Measurements from ENCODE around the gene ZMYM3. TPM values are rescaled to one million over a fixed set of nuclear protein-coding genes. Genes with fewer than 3 reads are reported as not detected.

Gene ZMYM3
- total and polyA plus RNA-seq, 2 of the 4 experiments (the other 2 are of a cell fraction): 10.0 to 28.1 TPM

DNA sequence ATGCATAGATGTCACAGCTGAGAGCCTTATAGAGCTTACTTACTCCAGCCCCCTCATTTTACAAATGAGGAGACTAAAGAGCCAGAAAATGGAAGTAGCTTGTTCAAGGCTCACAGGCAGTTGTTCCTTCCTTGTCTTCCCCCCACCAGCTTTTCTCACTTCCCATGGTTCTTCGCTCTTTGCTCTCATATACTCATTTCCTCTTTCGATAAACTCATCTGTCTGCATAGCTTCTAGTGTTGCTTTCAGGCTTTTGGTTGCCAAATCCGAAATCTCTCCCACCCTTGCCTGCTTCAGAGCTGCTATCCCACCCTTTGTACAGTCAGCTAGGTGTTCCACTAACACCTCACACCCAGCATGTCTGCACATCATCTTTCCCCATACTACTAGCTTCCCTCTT is 55.9 kb downstream of the ZMYM3 start:
- Histone ChIP-seq H3K4me1 (ENCODE audit: control insufficient read depth, insufficient read depth, low read length) (no peaks in the 10 kb centered on the region), H4K8ac (ENCODE audit: low read depth in 2 of 2, low read length in 2 of 2) (no peak overlapping the region), H4K5ac (ENCODE audit: low read depth, low read length) (no peak overlapping the region), H3K27ac (ENCODE audit: insufficient read depth, low read length) (no peak overlapping the region), H4K20me1 (ENCODE audit: insufficient read depth, low read length) (no peaks in the 10 kb centered on the region), H2BK20ac (ENCODE audit: low read depth, low read length) (no peak overlapping the region), H3K9ac (ENCODE audit: low read depth, low read length) (no peak overlapping the region), H3K23ac (ENCODE audit: low read depth, low read length) (no peak overlapping the region), H3K79me1 (ENCODE audit: low read depth in 1 of 2, low read length in 2 of 2) (no peaks in the 10 kb centered on the region), H2AK9ac (replicated peaks; ENCODE audit: low read depth, low read length, poor library complexity) (no peak overlapping the region), H2BK120ac (ENCODE audit: low read depth, low read length) (no peak overlapping the region), H3K27me3 (ENCODE audit: control insufficient read depth, insufficient read depth, low read length) (no peaks in the 10 kb centered on the region; the same call in 1 of the 2 replicates), H3K18ac (ENCODE audit: low read depth, low read length) (no peak overlapping the region), H3K4ac (ENCODE audit: low read depth, low read length) (no peak overlapping the region), H2AFZ (replicated peaks; ENCODE audit: low read length, poor library complexity) (no peak overlapping the region), H3K36me3 (ENCODE audit: control insufficient read depth, insufficient read depth, low read length) (no peaks in the 10 kb centered on the region), H3K9me3 (ENCODE audit: control insufficient read depth, insufficient read depth, low read length) (no peaks in the 10 kb centered on the region), H3K9me1 (ENCODE audit: insufficient read depth, low read length) (no peaks in the 10 kb centered on the region), H3K56ac (ENCODE audit: extremely low read depth, insufficient read depth, low read length) (no peak overlapping the region), H3K4me2 (ENCODE audit: low read depth, low read length) (no peak overlapping the region), H3K4me3 (ENCODE audit: insufficient read depth, low read depth, low read length) (no peak overlapping the region), H2BK5ac (ENCODE audit: low read depth, low read length, poor library complexity, severe bottlenecking) (no peak overlapping the region), H4K91ac (ENCODE audit: insufficient read depth, low read depth, low read length) (no peak overlapping the region), H2AK5ac (ENCODE audit: low read depth, low read length) (no peak overlapping the region), H3K14ac (replicated peaks; ENCODE audit: low read depth, low read length) (no peak overlapping the region), H2BK15ac (ENCODE audit: low read depth, low read length) (no peak overlapping the region)
- in situ Hi-C loops (cut with MboI; ENCODE audit: low sequenced_read_pairs): no loop called here
- ChIA-PET POLR2A (ENCODE audit: unreplicated experiment) (no interaction called here), CTCF (interaction anchor here (1.4 kb wide), 1 partner anchor 10 kb away, joined by 4 read pairs; no protein-coding TSS in a partner anchor)
- ATAC-seq (ENCODE audit: low read depth) (no peak), DNase-seq (no peak)
- WGBS, 2 experiments (ENCODE audit: extremely low coverage in 2 of 2, insufficient read length in 1 of 2): 33% methylated on average over 2 of the region's 3 CpGs; no CpG with 5 or more reads in 1 of the 2 experiments
- BruUV-seq (replicated peaks): no TSS peak
- dilution Hi-C loops (cut with HindIII; ENCODE audit: low sequenced_read_pairs, unreplicated experiment): no loop called here
- TF ChIP-seq BHLHE40 (IDR thresholded peaks at IDR 0.05; ENCODE audit: low read depth, low read length) (no peak), CHD1 (IDR thresholded peaks at IDR 0.05; ENCODE audit: low read depth, low read length) (no peak), RFX5 (IDR thresholded peaks at IDR 0.05; ENCODE audit: low read depth, low read length) (no peak), CEBPB (IDR thresholded peaks at IDR 0.05; ENCODE audit: low read depth, low read length) (no peak)
- intact Hi-C loops (cut with micrococcal nuclease): no loop called here

Measured in IMR-90 (cell line).